Gastroesophageal sphincter (tissue), 4 donors: Measurements from ENCODE around the gene CCDC85C. TPM values are rescaled to one million over a fixed set of nuclear protein-coding genes. Genes with fewer than 3 reads are reported as not detected.

Source experiments
- ATAC-seq: fragments of 150-250 bp; one replicate; pipeline ENCODE4 v1.9.1; 2016; ENCODE audit warnings: mild to moderate bottlenecking, moderate library complexity
- H3K27ac ChIP-seq, 4 donors: fragments of 200-600 bp; sonication (generic) in 3 of 4; 1 replicate in 3 of 4; 2 replicates in 1 of 4; pipeline ENCODE4 v1.5.1; 2016 to 2019
- H3K27me3 ChIP-seq: fragments of 200-600 bp; sonication (generic); one replicate; pipeline ENCODE4 v1.5.1; 2019
- H3K36me3 ChIP-seq, 2 donors: fragments of 200-600 bp; sonication (generic); one replicate each; pipeline ENCODE4 v1.5.1; 2019; ENCODE audit warnings: control low read depth in 1 of 2
- H3K4me1 ChIP-seq, 3 donors: fragments of 200-600 bp; sonication (generic); 1 replicate in 2 of 3; 2 replicates in 1 of 3; pipeline ENCODE4 v1.5.1; 2016 to 2019; ENCODE audit warnings: control low read depth in 2 of 3
- H3K4me3 ChIP-seq, 2 donors: fragments of 200-600 bp; sonication (generic); one replicate each; pipeline ENCODE4 v1.5.1; 2019; ENCODE audit warnings: mild to moderate bottlenecking in 1 of 2, moderate library complexity in 1 of 2
- H3K9me3 ChIP-seq, 3 donors: fragments of 200-600 bp; sonication (generic); one replicate each; pipeline ENCODE4 v1.5.1; 2017 to 2019; ENCODE audit warnings: control low read depth in 2 of 3
- EP300 ChIP-seq: sonication (generic); formaldehyde crosslinking; IDR thresholded peaks from one replicate; pipeline ENCODE4 v1.6.1; 2017; ENCODE audit warnings: antibody characterized with exemption, mild to moderate bottlenecking
- POLR2A ChIP-seq, 2 donors: fragments of 450-650 bp; IDR thresholded peaks; one replicate each; pipeline ENCODE4 v1.6.1; 2017; ENCODE audit warnings: antibody characterized with exemption in 2 of 2, mild to moderate bottlenecking in 2 of 2, moderate library complexity in 1 of 2
- POLR2AphosphoS5 ChIP-seq: sonication (generic); formaldehyde crosslinking; IDR thresholded peaks from one replicate; pipeline ENCODE4 v1.6.1; 2017; ENCODE audit warnings: antibody characterized with exemption
- WGBS, 2 donors: methylation state at CpG; one replicate each; pipeline ENCODE4 v1.1.5; 2018; ENCODE audit warnings: low coverage in 1 of 2; 5-methylcytosine and 5-hydroxymethylcytosine counted together
- total RNA-seq, 4 donors: library from RNA; depleted of rRNA; stranded (reverse); fragments of >200 nt; gene quantifications; one replicate each; pipeline ENCODE4 v1.1.0, GENCODE V29; 2016
- TF ChIP-seq, protein P1 (sequence below), 4 experiments: fragments of 200-600 bp in 2 of 4; fragments of 450-650 bp in 2 of 4; sonication (generic) in 1 of 4; IDR thresholded peaks; one replicate each; pipeline ENCODE4 v1.5.1; 2017 to 2019; ENCODE audit warnings: antibody characterized with exemption in 4 of 4, mild to moderate bottlenecking in 2 of 4, moderate library complexity in 2 of 4

Gene CCDC85C
- total RNA-seq, 4 donors from 2014 or later: 14.0 to 58.2 (median 25.0) TPM

DNA sequence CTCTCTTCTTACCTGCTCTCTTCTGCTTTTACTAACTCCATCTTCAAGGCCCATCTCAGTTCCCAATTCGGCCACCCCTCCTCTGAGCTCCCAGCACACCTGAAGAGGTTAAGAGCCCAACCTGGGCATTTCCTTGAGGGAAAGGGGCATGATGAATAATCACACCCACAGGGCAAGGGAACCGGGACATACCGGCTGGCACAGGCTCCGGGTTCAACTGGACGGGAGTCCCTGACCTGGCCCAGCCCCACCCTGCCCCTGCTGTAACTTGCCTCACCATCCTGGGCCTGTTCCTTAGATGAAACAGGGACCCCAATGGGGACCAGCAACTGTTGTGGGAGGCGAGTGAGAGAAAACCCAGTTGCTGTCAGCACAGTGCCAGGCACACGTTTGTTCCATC lies 8.5 kb downstream of the CCDC85C start:
- Histone ChIP-seq H3K36me3 (no peaks in the 10 kb centered on the region), H3K9me3 (no peaks in the 10 kb centered on the region), H3K4me1 (peaks cover under 1 to 100% (median 43%) of the 10 kb centered on the region in 3 donors), H3K27ac (peak overlapping the region in 3 of 4 donors; percentile 76 to 97 (median 87)), H3K27me3 (no peaks in the 10 kb centered on the region), H3K4me3 (no peak overlapping the region)
- ATAC-seq: no peak
- no peak for TF ChIP-seq POLR2AphosphoS5
- no peak for TF ChIP-seq POLR2A (IDR thresholded peaks at IDR 0.05)
- TF ChIP-seq, protein P1, sequence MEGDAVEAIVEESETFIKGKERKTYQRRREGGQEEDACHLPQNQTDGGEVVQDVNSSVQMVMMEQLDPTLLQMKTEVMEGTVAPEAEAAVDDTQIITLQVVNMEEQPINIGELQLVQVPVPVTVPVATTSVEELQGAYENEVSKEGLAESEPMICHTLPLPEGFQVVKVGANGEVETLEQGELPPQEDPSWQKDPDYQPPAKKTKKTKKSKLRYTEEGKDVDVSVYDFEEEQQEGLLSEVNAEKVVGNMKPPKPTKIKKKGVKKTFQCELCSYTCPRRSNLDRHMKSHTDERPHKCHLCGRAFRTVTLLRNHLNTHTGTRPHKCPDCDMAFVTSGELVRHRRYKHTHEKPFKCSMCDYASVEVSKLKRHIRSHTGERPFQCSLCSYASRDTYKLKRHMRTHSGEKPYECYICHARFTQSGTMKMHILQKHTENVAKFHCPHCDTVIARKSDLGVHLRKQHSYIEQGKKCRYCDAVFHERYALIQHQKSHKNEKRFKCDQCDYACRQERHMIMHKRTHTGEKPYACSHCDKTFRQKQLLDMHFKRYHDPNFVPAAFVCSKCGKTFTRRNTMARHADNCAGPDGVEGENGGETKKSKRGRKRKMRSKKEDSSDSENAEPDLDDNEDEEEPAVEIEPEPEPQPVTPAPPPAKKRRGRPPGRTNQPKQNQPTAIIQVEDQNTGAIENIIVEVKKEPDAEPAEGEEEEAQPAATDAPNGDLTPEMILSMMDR (IDR thresholded peaks at IDR 0.05): no peak
- no peak for TF ChIP-seq EP300
- 17% methylated on average over 1 of the region's 7 CpGs; no CpG with 5 or more reads in 1 of the 2 donors for WGBS, 2 donors

DNA sequence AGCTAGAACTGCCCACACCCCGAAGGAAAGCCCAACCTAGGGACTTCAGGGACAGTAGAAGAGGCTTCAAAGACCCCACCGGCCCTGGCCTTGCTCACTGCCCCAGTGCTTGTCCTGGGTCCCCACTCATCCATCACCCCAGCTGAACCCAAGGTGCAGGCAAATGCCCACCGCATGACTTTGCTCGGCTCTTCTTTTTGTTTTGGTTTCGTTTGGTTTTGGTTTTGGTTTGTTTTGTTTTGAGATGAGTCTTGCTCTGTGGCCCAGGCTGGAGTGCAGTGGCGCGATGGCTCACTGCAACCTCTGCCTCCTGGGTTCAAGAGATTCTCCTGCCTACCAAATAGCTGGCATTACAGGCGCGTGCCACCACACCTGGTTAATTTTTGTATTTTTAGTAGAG lies 9.0 kb downstream of the CCDC85C start:
- WGBS, 2 donors: 79 to 81% methylated on average over 6 to 8 of the region's 9 CpGs
- peaks cover 2 to 100% (median 48%) of the 10 kb centered on the region in 3 donors for H3K4me1 ChIP-seq
- no peaks in the 10 kb centered on the region for H3K36me3 ChIP-seq
- no peak overlapping the region for H3K4me3 ChIP-seq
- no peak for ATAC-seq
- TF ChIP-seq EP300: no peak
- TF ChIP-seq, protein P1 (IDR thresholded peaks at IDR 0.05): no peak
- TF ChIP-seq POLR2AphosphoS5: no peak
- no peak for TF ChIP-seq POLR2A (IDR thresholded peaks at IDR 0.05)
- no peaks in the 10 kb centered on the region for H3K9me3 ChIP-seq
- no peaks in the 10 kb centered on the region for H3K27me3 ChIP-seq
- peak overlapping the region in 3 of 4 donors; percentile 76 to 97 (median 87) for H3K27ac ChIP-seq

DNA sequence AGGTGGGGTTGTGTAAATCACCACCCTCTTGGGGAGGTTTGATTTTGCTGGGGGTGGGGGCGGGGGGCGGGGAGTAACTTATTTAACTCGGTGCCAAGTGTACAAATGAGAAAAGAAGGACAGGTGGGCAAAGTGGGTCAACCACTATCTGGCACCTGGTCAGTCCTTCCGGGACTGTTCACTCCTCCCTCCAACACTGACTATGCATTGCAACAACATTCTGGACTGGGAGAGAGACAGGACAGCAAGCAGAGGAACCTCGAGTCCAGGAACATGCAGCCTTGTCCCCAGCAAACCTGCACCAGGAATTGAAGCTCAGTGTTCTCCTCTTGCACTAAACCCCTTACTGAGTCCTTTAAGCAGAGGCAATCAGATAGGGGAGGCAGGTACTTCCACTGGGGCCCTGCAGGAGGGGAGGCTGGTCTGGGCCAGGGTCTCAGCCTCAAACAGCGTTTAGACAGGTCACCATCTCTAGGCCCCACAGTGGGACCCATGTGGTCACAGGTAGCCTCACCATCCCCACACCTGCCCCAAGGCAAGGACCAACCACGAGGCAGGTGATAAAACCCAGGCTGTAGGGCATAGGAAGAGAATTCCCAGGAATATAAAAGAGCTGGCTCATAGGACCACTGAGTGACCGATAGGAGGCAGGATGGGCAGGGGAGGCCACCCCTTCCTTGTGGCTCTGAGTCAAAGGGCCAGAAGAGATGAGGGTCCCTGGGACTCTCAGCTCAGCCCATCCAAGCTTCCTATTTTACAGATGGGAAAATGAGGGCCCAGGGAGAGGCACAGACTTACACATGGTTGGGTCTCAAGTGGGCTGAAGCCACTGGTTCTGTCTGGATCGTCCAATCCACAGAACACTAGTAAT lies 9.8 kb downstream of the CCDC85C start:
- peak overlapping the region in 3 of 4 donors; percentile 76 to 97 (median 87) for H3K27ac ChIP-seq
- no peak for ATAC-seq
- H3K4me1 ChIP-seq: peaks cover 2 to 100% (median 49%) of the 10 kb centered on the region in 3 donors

DNA sequence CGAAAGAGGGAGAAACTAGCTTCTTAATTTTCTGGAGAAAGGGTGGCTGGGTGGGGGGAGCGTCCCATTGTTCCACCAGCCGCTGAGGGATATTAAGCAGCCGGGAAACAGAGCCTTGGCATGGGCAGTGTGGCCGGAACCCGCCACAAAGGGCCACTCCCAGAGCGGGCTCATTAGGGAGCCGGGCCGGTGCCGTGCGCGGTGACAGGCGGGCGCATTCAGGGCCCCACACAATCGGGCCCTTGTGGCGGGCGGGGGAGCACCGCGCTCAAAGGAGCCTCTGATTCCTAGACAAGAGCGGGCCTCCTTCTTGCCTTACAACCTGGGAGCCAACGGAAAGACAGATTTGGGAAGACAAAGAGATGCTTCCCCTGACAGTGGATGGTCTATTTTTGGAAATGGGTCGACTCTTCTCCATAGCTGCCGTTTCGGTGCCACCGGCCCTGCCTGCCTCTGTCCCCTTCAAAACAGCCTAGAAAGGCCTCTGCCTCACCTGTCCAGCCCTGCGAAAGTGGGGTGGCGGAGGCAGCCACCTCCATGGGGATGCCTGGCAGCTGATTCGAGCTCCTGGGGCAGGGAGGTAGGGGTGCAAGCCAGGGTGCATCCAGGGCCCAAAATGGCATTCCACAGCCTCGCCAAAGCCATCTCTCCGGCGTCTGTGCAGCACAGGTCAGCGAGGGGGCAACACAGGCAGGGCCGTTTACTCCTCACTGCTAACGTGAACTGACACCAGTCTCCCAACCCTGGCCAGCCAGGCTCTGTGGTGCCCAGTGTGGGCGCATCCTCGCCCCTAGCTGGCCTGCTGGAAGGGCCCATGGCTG lies 10.9 kb downstream of the CCDC85C start:
- Histone ChIP-seq H3K27ac (peak overlapping the region in 3 of 4 donors; percentile 62 to 97 (median 87)), H3K4me3 (no peak overlapping the region), H3K36me3 (no peaks in the 10 kb centered on the region), H3K9me3 (no peaks in the 10 kb centered on the region), H3K4me1 (peaks cover 2 to 100% (median 45%) of the 10 kb centered on the region in 3 donors), H3K27me3 (no peaks in the 10 kb centered on the region)
- 58 to 90% methylated on average over 13 to 16 of the region's 36 CpGs for WGBS, 2 donors
- TF ChIP-seq POLR2A (IDR thresholded peaks at IDR 0.05): no peak
- no peak for TF ChIP-seq POLR2AphosphoS5
- TF ChIP-seq, protein P1 (IDR thresholded peaks at IDR 0.05): no peak
- TF ChIP-seq EP300: no peak
- ATAC-seq: no peak

More for the DNA sequence above, 9.8 kb downstream of the CCDC85C start:
- Histone ChIP-seq H3K4me3 (no peak overlapping the region), H3K36me3 (no peaks in the 10 kb centered on the region), H3K27me3 (no peaks in the 10 kb centered on the region), H3K9me3 (no peaks in the 10 kb centered on the region)
- TF ChIP-seq EP300 (no peak), POLR2AphosphoS5 (no peak), POLR2A (IDR thresholded peaks at IDR 0.05) (no peak)
- TF ChIP-seq, protein P1 (IDR thresholded peaks at IDR 0.05): no peak
- 46 to 85% methylated on average over 3 of the region's 9 CpGs for WGBS, 2 donors
